AG09309 (cell line): ENCODE data around the gene TPP2.

ENCODE experiments used
- DNase-seq: peaks from one replicate; pipeline ENCODE4 v3.0.0-alpha.2; 2010; ENCODE audit warnings: low read depth
- H3K4me3 ChIP-seq: 2 replicates; pipeline ENCODE4 v1.5.1; 2011; ENCODE audit warnings: mild to moderate bottlenecking, low read depth, low read length, moderate library complexity; ENCODE audit not compliant: control insufficient read depth
- TF ChIP-seq, protein P1 (sequence below): IDR thresholded peaks from 2 replicates; pipeline ENCODE4 v1.5.1; 2011; ENCODE audit warnings: mild to moderate bottlenecking, low read depth, low read length, inconsistent platforms; ENCODE audit not compliant: insufficient read depth, control insufficient read depth; ENCODE audit errors: missing control alignments

Gene TPP2

DNA sequence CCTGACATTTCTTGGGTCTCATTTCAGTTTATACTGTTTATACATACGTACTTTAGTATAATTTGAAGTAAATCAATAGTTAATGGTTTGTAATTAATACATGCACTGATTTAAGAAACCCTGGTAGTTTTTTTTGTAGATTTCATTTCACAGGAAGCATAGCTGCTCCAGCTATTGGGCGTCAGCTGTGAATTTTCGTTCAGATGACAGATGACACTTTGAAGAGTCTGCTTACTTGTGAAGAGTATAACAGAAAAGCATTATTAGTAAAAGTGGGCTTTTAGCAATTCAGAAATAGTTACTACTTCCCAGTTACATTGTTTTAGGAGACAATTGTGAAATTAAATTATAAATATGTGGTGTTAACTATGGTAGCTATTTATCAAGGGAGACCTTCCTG lies 53.7 kb downstream of the TPP2 start:
- H3K4me3 ChIP-seq = no peak overlapping the region
- TF ChIP-seq, protein P1, sequence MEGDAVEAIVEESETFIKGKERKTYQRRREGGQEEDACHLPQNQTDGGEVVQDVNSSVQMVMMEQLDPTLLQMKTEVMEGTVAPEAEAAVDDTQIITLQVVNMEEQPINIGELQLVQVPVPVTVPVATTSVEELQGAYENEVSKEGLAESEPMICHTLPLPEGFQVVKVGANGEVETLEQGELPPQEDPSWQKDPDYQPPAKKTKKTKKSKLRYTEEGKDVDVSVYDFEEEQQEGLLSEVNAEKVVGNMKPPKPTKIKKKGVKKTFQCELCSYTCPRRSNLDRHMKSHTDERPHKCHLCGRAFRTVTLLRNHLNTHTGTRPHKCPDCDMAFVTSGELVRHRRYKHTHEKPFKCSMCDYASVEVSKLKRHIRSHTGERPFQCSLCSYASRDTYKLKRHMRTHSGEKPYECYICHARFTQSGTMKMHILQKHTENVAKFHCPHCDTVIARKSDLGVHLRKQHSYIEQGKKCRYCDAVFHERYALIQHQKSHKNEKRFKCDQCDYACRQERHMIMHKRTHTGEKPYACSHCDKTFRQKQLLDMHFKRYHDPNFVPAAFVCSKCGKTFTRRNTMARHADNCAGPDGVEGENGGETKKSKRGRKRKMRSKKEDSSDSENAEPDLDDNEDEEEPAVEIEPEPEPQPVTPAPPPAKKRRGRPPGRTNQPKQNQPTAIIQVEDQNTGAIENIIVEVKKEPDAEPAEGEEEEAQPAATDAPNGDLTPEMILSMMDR = no peak
- no peak for DNase-seq

DNA sequence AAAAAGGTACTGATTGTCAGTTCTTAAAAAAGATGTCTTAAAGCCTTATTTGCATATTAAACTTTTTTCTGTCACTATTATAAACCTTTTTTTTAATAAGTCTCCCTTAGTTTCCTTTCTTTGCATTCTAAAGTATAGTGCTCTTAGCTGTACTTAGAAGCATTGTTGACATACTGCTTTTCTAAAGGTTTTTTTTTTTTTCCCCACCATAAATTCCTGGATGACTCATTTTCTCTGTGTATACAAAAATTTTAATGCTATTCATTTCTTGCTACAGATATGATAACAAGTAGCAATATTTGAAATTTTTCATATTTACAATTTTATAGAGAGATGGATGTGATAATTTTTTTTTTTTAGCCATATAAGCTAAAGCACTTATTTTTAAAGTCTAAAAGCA lies 54.6 kb downstream of the TPP2 start:
- TF ChIP-seq, protein P1 = no peak
- DNase-seq = no peak

DNA sequence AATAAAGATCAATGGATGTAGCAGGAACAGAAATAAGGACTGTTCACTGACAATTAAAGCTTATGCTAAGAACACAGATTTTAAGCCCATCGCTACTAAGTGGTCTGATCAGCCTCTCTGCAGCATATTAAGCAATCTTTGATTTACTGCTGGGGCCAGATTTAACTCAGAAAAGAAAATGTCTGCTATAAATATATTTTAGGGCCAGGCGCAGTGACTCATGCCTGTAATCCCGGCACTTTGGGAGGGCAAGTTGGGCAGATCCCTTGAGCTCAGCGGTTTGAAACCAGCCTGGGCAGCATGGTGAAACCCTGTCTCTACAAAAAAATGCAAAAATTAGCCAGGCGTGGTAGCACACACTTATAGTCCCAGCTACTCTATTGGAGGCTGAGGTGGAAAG lies 55.1 kb downstream of the TPP2 start:
- DNase-seq = no peak
- H3K4me3 ChIP-seq = no peak overlapping the region
- TF ChIP-seq, protein P1 = no peak

More for the DNA sequence above, 54.6 kb downstream of the TPP2 start:
- no peak overlapping the region for H3K4me3 ChIP-seq

DNA sequence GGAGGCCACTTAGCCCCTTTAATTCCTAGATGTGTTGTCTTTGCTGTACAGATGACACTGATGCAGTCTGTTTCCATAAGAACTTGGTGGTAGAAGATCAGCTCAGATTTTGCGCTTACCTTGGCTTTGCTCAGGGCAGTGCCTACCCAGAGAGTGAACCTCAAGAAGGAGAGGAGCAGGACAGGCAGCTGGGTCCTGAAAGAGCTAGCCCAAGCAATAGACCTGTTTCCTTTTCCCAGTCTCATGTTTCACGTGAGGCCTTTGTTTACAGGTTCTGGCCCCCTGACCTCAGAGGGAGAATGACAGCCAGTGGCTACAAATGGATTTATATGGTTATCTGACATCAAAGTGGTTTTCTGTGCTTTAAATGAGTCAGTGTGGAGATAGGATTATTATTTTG lies 58.0 kb downstream of the TPP2 start:
- TF ChIP-seq, protein P1 = no peak
- no peak overlapping the region for H3K4me3 ChIP-seq
- no peak for DNase-seq

DNA sequence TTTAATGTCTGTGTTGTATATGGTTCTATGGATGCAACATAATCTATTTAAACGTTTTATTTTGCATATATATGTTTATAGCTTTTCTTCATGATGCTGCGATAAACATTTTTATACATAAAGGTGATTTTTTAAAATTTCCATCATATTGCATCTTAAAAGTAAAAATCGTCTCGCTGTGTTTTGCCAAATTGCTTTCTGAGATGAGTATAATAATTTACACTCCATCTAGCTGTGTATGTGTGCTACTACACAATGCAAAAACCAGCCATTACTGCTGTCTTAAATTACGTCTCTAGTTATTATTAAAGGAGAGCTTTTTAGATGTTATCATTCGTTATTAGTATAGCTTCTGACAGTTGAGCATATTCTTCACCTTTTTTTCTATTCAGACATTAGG lies 60.8 kb downstream of the TPP2 start:
- no peak for DNase-seq
- no peak overlapping the region for H3K4me3 ChIP-seq
- TF ChIP-seq, protein P1 = peak; percentile 19

DNA sequence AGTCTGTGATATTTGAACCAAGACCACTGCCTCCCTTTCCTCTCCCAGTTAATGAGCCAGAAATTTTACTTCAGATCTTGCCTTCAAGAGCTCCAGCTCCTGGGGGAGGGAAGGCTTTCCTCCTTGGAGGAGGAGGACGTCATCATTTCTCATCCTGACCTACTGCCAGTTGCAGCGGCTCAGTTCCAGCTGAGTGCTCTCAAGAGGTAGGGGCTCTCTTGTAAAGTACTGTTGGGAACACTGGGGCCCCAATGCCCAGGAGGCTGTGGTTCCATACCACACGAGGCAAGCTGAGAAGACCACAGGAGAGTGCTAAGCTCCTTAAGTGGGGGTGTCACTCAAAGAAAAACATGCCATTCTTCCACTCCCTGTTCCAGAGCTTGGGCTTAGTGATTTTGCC lies 61.9 kb downstream of the TPP2 start:
- TF ChIP-seq, protein P1 = no peak
- no peak for DNase-seq
- no peak overlapping the region for H3K4me3 ChIP-seq

DNA sequence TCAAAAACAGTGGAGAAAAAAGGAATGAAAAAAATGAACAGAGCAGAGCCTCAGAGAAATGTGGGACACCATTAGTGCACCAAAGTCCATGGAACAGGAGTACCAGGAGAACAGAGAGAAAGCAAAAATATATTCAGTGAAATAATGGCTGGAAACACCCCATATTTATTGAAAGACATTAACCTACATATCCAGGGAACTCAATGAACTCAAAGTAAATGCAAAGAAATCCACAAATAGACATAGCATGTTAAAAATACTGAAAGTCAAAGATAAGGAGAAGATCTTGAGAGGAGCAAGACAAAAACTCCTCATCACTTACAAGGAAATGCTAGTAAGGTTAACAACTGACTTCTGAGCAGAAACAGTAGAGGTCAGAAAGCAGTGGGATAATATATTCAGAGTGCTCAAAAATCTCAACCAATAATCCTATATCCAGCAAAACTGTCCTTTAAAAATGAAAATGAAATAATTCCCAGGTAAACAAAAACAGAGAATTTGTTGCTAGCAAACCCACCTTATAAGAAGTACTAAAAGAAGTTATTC lies 62.5 kb downstream of the TPP2 start:
- TF ChIP-seq, protein P1 = no peak
- no peak for DNase-seq
- H3K4me3 ChIP-seq = no peak overlapping the region
